Skeletal muscle tissue (tissue), 4 donors: ENCODE data around the gene PGBD1. TPM values are rescaled to one million over a fixed set of nuclear protein-coding genes. Genes with fewer than 3 reads are reported as not detected.

Experiments used
- H3K27ac ChIP-seq: one replicate; pipeline ENCODE4 v1.7.0; 2013; ENCODE audit warnings: mild to moderate bottlenecking, low read depth, low read length, inconsistent platforms
- H3K27me3 ChIP-seq, 3 donors: one replicate each; pipeline ENCODE4 v1.7.0; 2013; ENCODE audit warnings: low read length in 3 of 3; ENCODE audit not compliant: control insufficient read depth in 3 of 3, insufficient read depth in 3 of 3
- H3K36me3 ChIP-seq, 3 donors: one replicate each; pipeline ENCODE4 v1.7.0; 2013; ENCODE audit warnings: low read length in 3 of 3; ENCODE audit not compliant: control insufficient read depth in 3 of 3, insufficient read depth in 3 of 3
- H3K4me1 ChIP-seq, 3 donors: one replicate each; pipeline ENCODE4 v1.7.0; 2013; ENCODE audit warnings: low read length in 3 of 3, mild to moderate bottlenecking in 3 of 3; ENCODE audit not compliant: control insufficient read depth in 3 of 3, insufficient read depth in 3 of 3
- H3K4me3 ChIP-seq, 3 donors: one replicate each; pipeline ENCODE4 v1.7.0; 2013; ENCODE audit warnings: low read length in 3 of 3
- H3K9ac ChIP-seq, 3 donors: one replicate each; pipeline ENCODE4 v1.7.0; 2013; ENCODE audit warnings: low read length in 3 of 3, mild to moderate bottlenecking in 3 of 3, moderate library complexity in 2 of 3, low read depth in 1 of 3
- H3K9me3 ChIP-seq, 3 donors: one replicate each; pipeline ENCODE4 v1.7.0; 2013; ENCODE audit warnings: low read length in 3 of 3; ENCODE audit not compliant: control insufficient read depth in 3 of 3
- total RNA-seq: library from RNA; depleted of rRNA; stranded (reverse); fragments of >200 nt; gene quantifications from one replicate; pipeline ENCODE4 v1.2.3, GENCODE V29; 2014
- donor health status: Osteomylitis.

PGBD1 gene
- total RNA-seq, 1 donor from 2014 or later = 4.2 TPM

DNA sequence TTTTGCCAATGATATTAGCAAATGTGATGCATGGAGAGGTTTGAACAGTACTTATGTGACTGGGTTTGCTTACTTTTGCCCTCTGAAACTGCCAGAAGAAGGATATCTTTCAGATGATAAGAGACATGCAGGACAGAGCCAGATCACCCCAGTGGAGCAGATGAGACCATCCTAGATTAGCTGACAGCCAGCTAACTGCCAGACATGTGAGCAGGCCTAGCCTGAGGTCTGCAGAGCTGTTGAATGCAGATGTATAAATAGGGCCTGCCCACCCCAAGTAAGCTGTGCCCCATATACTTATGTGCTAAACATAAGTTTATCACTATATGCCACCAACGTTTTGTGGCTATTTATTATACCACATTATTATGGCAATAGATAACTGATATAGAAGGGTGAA, 48.7 kb downstream of the PGBD1 start:
- H3K27ac ChIP-seq = no peak overlapping the region
- peaks cover 26 to 46% (median 35%) of the 10 kb centered on the region in 3 donors for H3K36me3 ChIP-seq
- H3K4me1 ChIP-seq = peaks cover 0 to 6% (median 2%) of the 10 kb centered on the region in 3 donors
- H3K4me3 ChIP-seq = no peak overlapping the region
- H3K9me3 ChIP-seq = peaks cover 12 to 29% (median 19%) of the 10 kb centered on the region in 3 donors
- H3K27me3 ChIP-seq = no peaks in the 10 kb centered on the region
- H3K9ac ChIP-seq = no peak overlapping the region

DNA sequence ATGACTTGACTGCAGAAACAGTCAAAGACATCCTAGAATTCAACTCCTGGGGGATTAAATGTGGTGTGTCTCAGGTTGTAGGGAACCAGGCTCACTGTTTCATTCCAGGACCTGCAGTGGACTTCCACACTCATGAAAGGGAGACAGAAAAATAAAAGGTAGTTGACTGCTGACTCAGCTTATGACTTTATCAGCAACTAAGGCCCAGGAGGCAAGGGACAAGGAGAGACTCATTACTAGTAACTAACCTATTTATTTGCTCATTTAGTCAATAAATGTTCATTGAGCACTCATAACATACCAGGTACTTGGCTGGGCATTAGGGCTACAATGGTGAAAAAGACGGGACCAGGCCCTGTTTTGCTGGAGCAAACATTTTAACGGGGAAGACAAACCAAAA, 51.7 kb downstream of the PGBD1 start:
- no peak overlapping the region for H3K9ac ChIP-seq
- no peak overlapping the region for H3K27ac ChIP-seq
- peaks cover 0 to 4% (median 0%) of the 10 kb centered on the region in 3 donors for H3K9me3 ChIP-seq

DNA sequence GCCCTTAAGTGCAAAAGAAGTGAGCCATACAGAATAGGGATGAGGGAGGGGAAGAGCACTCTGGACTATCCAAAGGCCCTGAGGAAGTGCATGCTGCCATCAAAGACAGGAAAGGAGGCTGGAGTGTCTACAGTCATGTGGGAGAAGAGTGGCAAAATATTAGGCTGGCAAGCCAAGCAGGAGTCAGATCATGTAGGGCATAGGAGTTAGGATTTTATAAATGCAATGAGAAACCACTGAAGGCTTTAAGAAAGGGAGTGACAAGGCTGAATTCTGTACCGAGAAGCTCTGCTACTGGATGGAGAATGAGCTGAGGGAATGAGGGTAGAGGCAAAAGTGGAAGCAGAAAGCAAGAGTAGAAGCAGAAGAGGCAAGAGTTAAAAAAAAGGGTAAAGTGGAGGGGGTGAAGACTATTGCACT, 52.2 kb downstream of the PGBD1 start:
- H3K9ac ChIP-seq = no peak overlapping the region

More for the DNA sequence above, 51.7 kb downstream of the PGBD1 start:
- H3K36me3 ChIP-seq = peaks cover 5 to 20% (median 9%) of the 10 kb centered on the region in 3 donors
- no peak overlapping the region for H3K4me3 ChIP-seq
- H3K27me3 ChIP-seq = no peaks in the 10 kb centered on the region
- peaks cover 4 to 11% (median 8%) of the 10 kb centered on the region in 3 donors for H3K4me1 ChIP-seq

DNA sequence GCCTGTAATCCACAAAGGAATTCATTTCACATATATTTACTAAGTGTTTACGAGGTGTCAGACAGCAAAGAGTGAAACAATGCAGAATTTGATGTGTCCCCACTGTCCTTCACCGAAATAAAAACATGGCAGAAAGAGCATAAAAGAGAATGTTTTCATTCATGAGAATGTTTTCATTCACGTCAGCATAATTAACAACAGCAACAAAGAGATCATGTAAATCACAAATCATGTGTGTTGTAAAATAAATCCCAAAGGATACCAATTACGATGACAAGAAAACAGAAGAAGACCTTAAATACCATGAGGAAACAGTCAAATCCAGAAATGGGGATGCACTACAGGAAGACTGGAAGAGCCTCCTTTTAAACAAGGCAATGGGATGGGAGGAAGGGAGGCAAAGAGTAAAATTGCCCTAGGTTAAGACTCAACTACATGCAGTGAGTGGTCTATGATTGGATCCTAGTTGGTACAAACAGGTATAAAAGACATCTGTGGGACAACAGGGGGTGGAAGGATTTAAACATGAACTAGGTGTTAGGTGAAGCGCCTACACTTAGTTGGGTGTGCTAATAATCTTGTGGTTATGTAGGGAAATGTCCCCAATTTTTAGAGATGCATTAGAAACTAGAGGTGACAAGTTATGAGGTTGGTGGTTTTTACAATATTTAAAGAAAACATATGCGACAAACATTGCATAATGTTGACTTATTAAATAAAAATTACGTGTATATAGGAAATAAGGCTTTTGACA, 53.1 kb downstream of the PGBD1 start:
- Histone ChIP-seq H3K9ac (peak overlapping the region in 2 of 3 donors; percentile 92 to 96), H3K27me3 (no peaks in the 10 kb centered on the region), H3K27ac (peak overlapping the region; percentile 98), H3K9me3 (no peaks in the 10 kb centered on the region), H3K36me3 (peaks cover 0 to 13% (median 1%) of the 10 kb centered on the region in 3 donors), H3K4me1 (peaks cover 4 to 11% (median 8%) of the 10 kb centered on the region in 3 donors), H3K4me3 (peak overlapping the region in 1 of 3 donors; percentile 90)

More for the DNA sequence above, 52.2 kb downstream of the PGBD1 start:
- H3K4me3 ChIP-seq = no peak overlapping the region
- peaks cover 5 to 20% (median 9%) of the 10 kb centered on the region in 3 donors for H3K36me3 ChIP-seq
- no peaks in the 10 kb centered on the region for H3K27me3 ChIP-seq
- H3K4me1 ChIP-seq = peaks cover 4 to 11% (median 8%) of the 10 kb centered on the region in 3 donors
- no peak overlapping the region for H3K27ac ChIP-seq
- peaks cover 0 to 4% (median 0%) of the 10 kb centered on the region in 3 donors for H3K9me3 ChIP-seq

DNA sequence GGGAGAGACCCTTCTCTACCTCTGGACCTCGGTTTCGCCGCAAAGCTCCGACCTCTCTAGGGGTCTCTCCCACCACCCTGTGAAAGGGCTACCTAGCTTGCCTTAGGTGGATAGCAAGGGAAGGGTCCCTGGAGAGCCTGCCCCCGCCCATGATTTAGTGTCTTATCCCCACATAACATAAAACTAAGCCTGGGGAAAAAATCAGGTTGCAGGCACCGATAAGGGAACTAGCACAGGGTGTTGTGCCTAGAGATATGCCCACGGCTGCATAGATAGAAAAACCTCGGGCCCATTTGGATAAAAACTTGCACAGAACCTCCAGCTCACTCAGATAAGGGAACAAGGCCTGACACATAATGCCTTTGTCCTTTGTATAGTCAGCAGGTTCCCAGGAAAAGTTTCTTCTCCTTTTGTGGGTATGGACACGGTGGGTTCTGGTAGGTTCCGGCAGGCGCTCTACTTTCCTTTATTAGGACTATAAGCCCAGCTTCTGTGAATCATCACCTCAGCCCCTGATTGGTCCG, 53.7 kb downstream of the PGBD1 start:
- H3K9ac ChIP-seq = peak overlapping the region; percentile 92 to 96 (median 96)
- H3K4me3 ChIP-seq = peak overlapping the region; percentile 90 to 94 (median 93)
- H3K27ac ChIP-seq = peak overlapping the region; percentile 98
- no peaks in the 10 kb centered on the region for H3K9me3 ChIP-seq
- H3K4me1 ChIP-seq = peaks cover 4 to 11% (median 8%) of the 10 kb centered on the region in 3 donors
- H3K27me3 ChIP-seq = no peaks in the 10 kb centered on the region
- H3K36me3 ChIP-seq = peaks cover 0 to 9% (median 0%) of the 10 kb centered on the region in 3 donors

DNA sequence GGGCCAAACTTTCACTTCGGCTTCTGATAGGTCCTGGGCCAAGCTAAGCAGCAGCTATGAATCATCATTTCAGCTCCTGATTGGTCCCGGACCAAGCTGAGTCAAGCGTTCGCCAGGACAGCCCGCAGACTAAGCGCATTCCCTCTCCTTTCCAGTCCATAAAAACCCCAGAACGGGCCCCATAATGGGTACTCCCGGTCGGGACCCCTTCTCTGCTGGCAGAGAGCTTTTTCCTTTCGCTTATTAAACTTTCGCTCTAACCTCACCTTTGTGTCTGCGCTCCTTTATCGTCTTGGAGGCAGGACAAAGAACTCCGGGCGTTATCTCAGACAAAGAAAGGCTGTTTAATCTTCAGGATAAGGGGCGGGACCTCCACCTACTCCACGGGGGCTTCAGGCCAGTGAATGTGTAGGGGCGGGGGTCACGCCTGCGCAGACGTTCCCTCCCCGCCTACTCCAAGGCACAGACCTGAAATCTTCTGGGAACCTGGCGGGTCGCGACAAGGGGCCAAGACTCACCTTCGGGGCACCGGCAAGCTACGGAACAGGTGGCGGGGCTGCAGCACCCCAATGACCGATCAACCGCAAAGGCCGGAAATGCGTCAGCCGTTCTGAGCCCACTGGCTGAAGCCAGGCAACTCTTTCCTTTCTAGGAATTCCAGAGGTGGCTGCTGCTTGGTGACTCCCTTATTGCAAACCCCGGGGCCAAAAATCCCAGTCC, 54.4 kb downstream of the PGBD1 start, which contains the start of gene ZSCAN31:
TSS of gene ZSCAN31 (minus strand) at position 585 of the 720 bp plus-strand sequence. CDS start 6,465 bp downstream, outside the sequence.
- Histone ChIP-seq H3K9me3 (no peaks in the 10 kb centered on the region), H3K27me3 (no peaks in the 10 kb centered on the region), H3K27ac (peak within 1 kb of the TSS; percentile 98), H3K9ac (peak within 1 kb of the TSS; percentile 92 to 96 (median 96)), H3K36me3 (peaks cover 0 to 9% (median 0%) of the 10 kb centered on the region in 3 donors), H3K4me1 (peaks cover 4 to 11% (median 8%) of the 10 kb centered on the region in 3 donors), H3K4me3 (peak within 1 kb of the TSS; percentile 90 to 94 (median 93))

DNA sequence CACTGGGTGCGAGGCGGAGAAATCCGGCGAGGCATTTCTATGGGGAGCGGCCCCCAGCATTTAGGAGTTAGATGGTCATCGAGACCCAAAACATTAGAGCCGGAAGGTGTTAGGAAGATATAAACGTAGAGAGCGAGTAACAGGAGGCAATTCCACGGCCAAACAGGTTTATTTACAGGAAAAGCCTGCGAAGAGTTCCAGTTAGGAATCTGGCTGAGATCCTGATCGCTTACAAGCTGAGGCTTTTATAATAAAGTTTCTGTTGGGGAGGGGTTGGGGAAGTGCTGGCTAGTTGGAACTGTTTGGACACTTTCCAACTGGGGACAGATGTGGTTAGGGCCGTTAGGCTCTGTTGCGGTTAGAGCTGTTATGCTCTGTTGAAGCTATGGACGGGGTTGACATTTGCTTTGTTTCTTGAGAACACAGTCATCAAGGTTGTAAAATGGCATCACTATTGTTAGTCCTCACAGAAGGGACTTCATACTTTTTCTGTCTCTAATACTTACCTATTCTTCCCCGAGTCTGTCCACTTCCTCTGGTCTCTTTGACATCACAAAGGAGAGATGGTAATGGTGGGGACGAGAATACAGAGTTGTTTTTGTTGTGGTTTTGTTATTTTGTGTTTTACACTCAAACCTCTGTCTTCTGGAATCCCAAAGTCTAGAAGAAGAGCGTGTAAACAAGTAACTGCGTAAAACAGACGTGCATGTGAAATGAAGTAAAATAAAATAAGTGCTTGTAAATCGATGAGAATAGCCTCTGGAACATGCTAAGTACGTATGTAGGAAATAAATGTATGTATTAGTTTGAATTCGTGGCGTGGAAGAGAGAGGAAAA, 55.1 kb downstream of the PGBD1 start:
- Histone ChIP-seq H3K27me3 (no peaks in the 10 kb centered on the region), H3K27ac (peak overlapping the region; percentile 98), H3K9ac (peak overlapping the region; percentile 92 to 96 (median 96)), H3K9me3 (no peaks in the 10 kb centered on the region), H3K36me3 (peaks cover 0 to 9% (median 0%) of the 10 kb centered on the region in 3 donors), H3K4me1 (peaks cover 4 to 11% (median 8%) of the 10 kb centered on the region in 3 donors), H3K4me3 (peak overlapping the region; percentile 90 to 94 (median 93))

DNA sequence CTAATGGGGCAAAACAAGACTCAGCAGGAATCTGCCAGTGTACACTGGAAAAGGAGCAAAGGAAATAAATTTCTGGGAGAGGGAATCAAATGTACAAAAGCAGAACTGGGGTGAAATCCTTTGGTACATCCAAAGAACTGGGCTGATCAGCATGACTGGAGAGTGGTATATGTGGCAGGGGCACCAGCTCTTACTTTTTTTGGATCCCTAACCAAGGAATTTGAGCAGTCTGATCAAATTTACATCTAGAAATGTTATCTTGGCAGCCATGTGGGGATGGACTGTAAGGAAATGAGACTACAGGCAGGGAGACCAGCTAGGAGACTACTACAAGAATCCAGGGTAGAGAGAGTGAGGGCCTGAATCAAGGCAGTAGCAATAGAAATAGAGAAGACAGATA, 55.7 kb downstream of the PGBD1 start:
- peaks cover 0 to 3% (median 0%) of the 10 kb centered on the region in 3 donors for H3K36me3 ChIP-seq
- no peak overlapping the region for H3K4me3 ChIP-seq
- no peak overlapping the region for H3K27ac ChIP-seq
- H3K27me3 ChIP-seq = no peaks in the 10 kb centered on the region
- H3K9ac ChIP-seq = no peak overlapping the region
- H3K9me3 ChIP-seq = no peaks in the 10 kb centered on the region
- H3K4me1 ChIP-seq = peaks cover 4 to 11% (median 8%) of the 10 kb centered on the region in 3 donors
